Fibroblast of upper back skin (primary cell): ENCODE measurements around the gene GPATCH2L.

ENCODE experiments used
- DNase-seq: peaks from one replicate; pipeline ENCODE4 v3.0.0-alpha.2; 2013

Gene GPATCH2L

GRCh38 chr14:76259029-76259735, 107.5 kb downstream of the GPATCH2L start:
- no peak for DNase-seq

GRCh38 chr14:76260749-76261148, 109.0 kb downstream of the GPATCH2L start:
- no peak for DNase-seq

DNA sequence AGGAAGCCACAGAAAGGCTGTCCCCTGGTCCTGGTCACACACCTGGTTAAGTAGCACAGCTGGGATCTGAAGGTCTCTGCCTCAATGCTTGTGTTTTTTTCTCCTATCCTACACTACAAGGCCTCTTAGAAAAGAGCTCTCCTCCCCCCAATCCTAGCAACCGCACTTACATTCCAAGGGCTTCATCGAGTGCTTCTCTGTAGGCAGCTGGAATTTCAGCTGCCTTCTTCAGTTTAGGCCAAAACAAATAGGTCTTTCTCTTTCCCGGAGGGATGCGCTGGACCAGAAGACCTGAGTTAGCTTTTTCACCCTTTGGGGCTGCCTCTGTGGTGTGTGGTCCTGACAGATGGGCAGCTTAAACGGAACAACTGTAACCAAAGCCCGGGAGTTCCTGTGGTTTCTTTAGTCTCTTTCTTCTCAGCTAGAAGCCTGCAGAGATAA, 109.7 kb downstream of the GPATCH2L start:
- DNase-seq, result peak; percentile 78

DNA sequence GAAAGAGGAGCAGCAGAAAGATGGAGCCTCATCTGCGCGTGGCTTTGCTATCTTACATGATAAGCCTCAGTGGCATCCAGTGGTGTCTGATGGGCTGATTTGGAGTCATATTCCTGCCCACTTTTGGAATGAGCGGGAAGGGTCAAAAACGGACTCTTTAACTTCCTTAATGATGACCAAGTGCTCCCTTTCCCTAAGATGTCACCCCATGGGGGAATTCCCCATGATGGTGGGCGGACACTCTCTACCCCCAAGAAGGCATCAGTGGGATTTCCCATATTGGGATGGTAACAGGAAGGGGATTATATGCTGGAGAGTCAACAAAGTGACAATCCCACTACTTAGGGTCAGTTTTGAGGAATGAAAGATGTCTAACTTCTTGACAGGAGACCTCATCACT, 110.9 kb downstream of the GPATCH2L start:
- no peak for DNase-seq
